ENCODE results near the gene CHEK1. TPM values are rescaled to one million over a fixed set of nuclear protein-coding genes. Genes with fewer than 3 reads are reported as not detected.
A peak's percentile ranks its signal among the peaks of the same experiment; 100 is the strongest.

The CHEK1 gene
- total and polyA plus RNA-seq, 2 donors (not counting 3 experiments of a cell fraction or from before 2014, with no cell fraction given): 15.0 to 66.1 TPM

DNA sequence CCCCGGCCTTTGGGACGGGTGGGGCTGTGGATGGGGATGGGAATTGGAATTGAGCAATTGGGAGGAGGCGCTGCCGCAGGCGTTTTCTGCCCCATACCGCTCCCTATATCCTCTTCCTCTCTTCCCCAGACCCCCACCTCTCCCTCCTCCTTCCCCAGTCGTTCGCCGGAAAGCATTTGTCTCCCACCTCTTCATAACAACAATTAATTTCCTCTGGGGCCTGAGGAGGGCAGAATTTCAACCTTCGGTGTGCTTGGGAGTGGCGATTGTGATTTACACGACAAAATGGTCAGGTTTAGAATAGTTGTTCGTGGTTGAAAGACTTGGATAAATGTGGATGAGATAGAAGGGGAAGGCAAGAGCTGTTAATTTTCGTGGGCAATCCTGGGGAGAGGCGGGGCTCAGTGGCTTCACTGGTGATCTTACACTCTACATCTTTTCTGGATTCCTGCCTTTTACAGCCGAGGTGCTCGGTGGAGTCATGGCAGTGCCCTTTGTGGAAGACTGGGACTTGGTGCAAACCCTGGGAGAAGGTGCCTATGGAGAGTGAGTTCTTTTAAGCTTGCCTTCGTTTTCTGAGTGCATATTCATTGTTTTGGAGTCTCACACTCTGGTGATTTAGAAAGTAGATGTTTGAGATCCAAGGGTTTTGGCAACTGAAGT is 1.5 kb downstream of the CHEK1 start:
- ChIA-PET CTCF (interaction anchor here (0.7 to 7.0 kb wide), 6 partner anchors 17 to 254 kb away, joined by 3 to 44 read pairs (median 3); no protein-coding TSS in a partner anchor), POLR2A (interaction anchor here (1.8 kb wide), 1 partner anchor 33 kb away, joined by 8 read pairs; the partner anchor contains the start of gene STT3A)
- Histone ChIP-seq H3K4me1 (ENCODE audit: control insufficient read depth, extremely low read depth, insufficient read depth, low read length) (peaks cover 27% of the 10 kb centered on the region), H3K27me3 (ENCODE audit: control insufficient read depth in 2 of 2, insufficient read depth in 2 of 2, low read length in 2 of 2) (no peaks in the 10 kb centered on the region), H3K36me3 (ENCODE audit: control insufficient read depth in 2 of 2, extremely low read depth in 1 of 2, insufficient read depth in 2 of 2, low read length in 2 of 2) (peaks cover 0 to 7% of the 10 kb centered on the region in 2 experiments), H4K20me1 (replicated peaks; ENCODE audit: control insufficient read depth, extremely low read depth, insufficient read depth, low read length) (no peaks in the 10 kb centered on the region), H2AFZ (ENCODE audit: low read depth, low read length) (peak overlapping the region; percentile 28), H3K4me3 (replicated peaks in 1 of 3; ENCODE audit: insufficient read depth in 1 of 3, low read depth in 1 of 3, low read length in 3 of 3) (peak overlapping the region; percentile 24 to 91 (median 60)), H3K79me2 (ENCODE audit: control insufficient read depth, insufficient read depth, low read length) (peaks cover 15% of the 10 kb centered on the region), H3K9ac (replicated peaks; ENCODE audit: extremely low read depth, insufficient read depth, low read length) (peak overlapping the region; percentile 64), H3K4me2 (ENCODE audit: insufficient read depth, low read length) (peak overlapping the region; percentile 96), H3K27ac (ENCODE audit: insufficient read depth, low read depth, low read length) (peak overlapping the region; percentile 49), H3K9me1 (replicated peaks; ENCODE audit: control insufficient read depth, extremely low read depth, insufficient read depth, low read length) (no peaks in the 10 kb centered on the region), H3K9me3 (replicated peaks; ENCODE audit: control insufficient read depth, insufficient read depth, low read length) (no peaks in the 10 kb centered on the region)
- TF ChIP-seq, protein P1, sequence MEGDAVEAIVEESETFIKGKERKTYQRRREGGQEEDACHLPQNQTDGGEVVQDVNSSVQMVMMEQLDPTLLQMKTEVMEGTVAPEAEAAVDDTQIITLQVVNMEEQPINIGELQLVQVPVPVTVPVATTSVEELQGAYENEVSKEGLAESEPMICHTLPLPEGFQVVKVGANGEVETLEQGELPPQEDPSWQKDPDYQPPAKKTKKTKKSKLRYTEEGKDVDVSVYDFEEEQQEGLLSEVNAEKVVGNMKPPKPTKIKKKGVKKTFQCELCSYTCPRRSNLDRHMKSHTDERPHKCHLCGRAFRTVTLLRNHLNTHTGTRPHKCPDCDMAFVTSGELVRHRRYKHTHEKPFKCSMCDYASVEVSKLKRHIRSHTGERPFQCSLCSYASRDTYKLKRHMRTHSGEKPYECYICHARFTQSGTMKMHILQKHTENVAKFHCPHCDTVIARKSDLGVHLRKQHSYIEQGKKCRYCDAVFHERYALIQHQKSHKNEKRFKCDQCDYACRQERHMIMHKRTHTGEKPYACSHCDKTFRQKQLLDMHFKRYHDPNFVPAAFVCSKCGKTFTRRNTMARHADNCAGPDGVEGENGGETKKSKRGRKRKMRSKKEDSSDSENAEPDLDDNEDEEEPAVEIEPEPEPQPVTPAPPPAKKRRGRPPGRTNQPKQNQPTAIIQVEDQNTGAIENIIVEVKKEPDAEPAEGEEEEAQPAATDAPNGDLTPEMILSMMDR (IDR thresholded peaks at IDR 0.05; ENCODE audit: extremely low read depth in 1 of 2, insufficient read depth in 1 of 2, low read depth in 1 of 2, low read length in 2 of 2): peak in 1 of 2 donors; percentile 23
- no peak for TF ChIP-seq FOS (IDR thresholded peaks at IDR 0.05; ENCODE audit: borderline replicate concordance, insufficient read depth, low read length)
- peak; percentile 59 for FAIRE-seq
- dilution Hi-C loops (cut with MboI; ENCODE audit: extremely low pct_ligation_motif_present, low sequenced_read_pairs) (no loop called here), intact Hi-C loops (cut with micrococcal nuclease) (loop anchor here (1.0 to 5.0 kb wide), 4 partner anchors 48 to 248 kb away; partner anchors contain the start of gene FEZ1)
- peak; percentile 75 for DNase-seq (ENCODE audit: low read depth, low spot score)
- BruUV-seq (replicated peaks): TSS peak; percentile 48
